Karpas-422 (cell line): ENCODE data around the gene CYB561D2. TPM values are rescaled to one million over a fixed set of nuclear protein-coding genes. Genes with fewer than 3 reads are reported as not detected.

Experiments
- DNase-seq: peaks from one replicate; pipeline ENCODE4 v3.0.0-alpha.2; 2015
- H2AFZ ChIP-seq: fragments of 200-600 bp; sonication (generic); 2 replicates; pipeline ENCODE4 v1.6.1; 2014; ENCODE audit warnings: antibody characterized with exemption, low read length, mixed read lengths
- H3K27ac ChIP-seq: fragments of 200-600 bp; sonication (generic); 2 replicates; pipeline ENCODE4 v1.5.1; 2014; ENCODE audit warnings: mild to moderate bottlenecking, low read length, moderate library complexity
- H3K27me3 ChIP-seq: fragments of 200-600 bp; sonication (generic); 2 replicates; pipeline ENCODE4 v1.6.1; 2014; ENCODE audit warnings: low read length, mixed read lengths
- H3K36me3 ChIP-seq: fragments of 200-600 bp; sonication (generic); 2 replicates; pipeline ENCODE4 v1.6.1; 2014; ENCODE audit warnings: low read length, mixed read lengths; ENCODE audit not compliant: insufficient read depth
- H3K4me1 ChIP-seq: fragments of 200-600 bp; sonication (generic); 2 replicates; pipeline ENCODE4 v1.6.1; 2014; ENCODE audit warnings: mild to moderate bottlenecking, low read length, mixed read lengths
- H3K4me2 ChIP-seq: fragments of 200-600 bp; sonication (generic); 2 replicates; pipeline ENCODE4 v1.6.1; 2014; ENCODE audit warnings: low read length, low read depth, mild to moderate bottlenecking; ENCODE audit not compliant: poor library complexity, severe bottlenecking
- H3K4me3 ChIP-seq: fragments of 200-600 bp; sonication (generic); 2 replicates; pipeline ENCODE4 v1.5.1; 2014; ENCODE audit warnings: mild to moderate bottlenecking, antibody characterized with exemption, low read length, mixed read lengths
- H3K79me2 ChIP-seq: fragments of 200-600 bp; sonication (generic); 2 replicates; pipeline ENCODE4 v1.6.1; 2014; ENCODE audit warnings: mild to moderate bottlenecking, low read length, mixed read lengths
- H3K9ac ChIP-seq: fragments of 200-600 bp; sonication (generic); 2 replicates; pipeline ENCODE4 v1.6.0; 2014; ENCODE audit warnings: low read length
- H3K9me2 ChIP-seq: fragments of 200-600 bp; sonication (generic), shearing (Covaris generic); replicated peaks from 2 replicates; pipeline ENCODE4 v1.6.0; 2014; ENCODE audit warnings: mild to moderate bottlenecking, low read length, moderate library complexity; ENCODE audit not compliant: insufficient read depth
- H3K9me3 ChIP-seq: fragments of 300-700, 200-600 bp; sonication (generic); 2 replicates; pipeline ENCODE4 v1.6.1; 2014; ENCODE audit warnings: low read length, mixed read lengths
- H4K20me1 ChIP-seq: fragments of 200-600 bp; sonication (generic); 2 replicates; pipeline ENCODE4 v1.6.1; 2014; ENCODE audit warnings: mild to moderate bottlenecking, antibody characterized with exemption, low read length, low read depth; ENCODE audit not compliant: insufficient read depth
- total RNA-seq: library from RNA; depleted of rRNA; stranded (reverse); fragments of >200 nt; shearing (Covaris generic); gene quantifications from 2 replicates; pipeline ENCODE4 v1.2.3, GENCODE V29; 2014; ENCODE audit warnings: low replicate concordance

Gene CYB561D2
- total RNA-seq, 1 experiment from 2014 or later = 32.5 TPM

- Histone ChIP-seq H4K20me1 (no peaks in the 10 kb centered on the region; the same call in 1 of the 2 replicates), H3K27me3 (no peaks in the 10 kb centered on the region), H3K79me2 (peaks cover 22% of the 10 kb centered on the region), H3K9me3 (no peaks in the 10 kb centered on the region), H2AFZ (no peak overlapping the region), H3K9ac (no peak overlapping the region), H3K27ac (no peak overlapping the region), H3K36me3 (peaks cover 6% of the 10 kb centered on the region; the same call in 1 of the 2 replicates), H3K9me2 (no peaks in the 10 kb centered on the region), H3K4me2 (no peak overlapping the region), H3K4me3 (no peak overlapping the region), H3K4me1 (peaks cover 16% of the 10 kb centered on the region)
- peak; percentile 55 for DNase-seq
These were observed 33.9 kb upstream of the CYB561D2 start for GRCh38 chr3:50316657-50317242.

GRCh38 chr3:50317300-50317699 is 33.4 kb upstream of the CYB561D2 start:
- H3K4me2 ChIP-seq = no peak overlapping the region
- no peak overlapping the region for H2AFZ ChIP-seq
- no peaks in the 10 kb centered on the region for H3K9me3 ChIP-seq
- H3K79me2 ChIP-seq = peaks cover 22% of the 10 kb centered on the region
- H3K27me3 ChIP-seq = no peaks in the 10 kb centered on the region
- H4K20me1 ChIP-seq = no peaks in the 10 kb centered on the region; the same call in 1 of the 2 replicates
- H3K9me2 ChIP-seq = no peaks in the 10 kb centered on the region
- peaks cover 6% of the 10 kb centered on the region; the same call in 1 of the 2 replicates for H3K36me3 ChIP-seq
- H3K27ac ChIP-seq = no peak overlapping the region
- peaks cover 21% of the 10 kb centered on the region for H3K4me1 ChIP-seq
- no peak for DNase-seq
- H3K4me3 ChIP-seq = no peak overlapping the region
- H3K9ac ChIP-seq = no peak overlapping the region

- Histone ChIP-seq H3K4me1 (peaks cover 21% of the 10 kb centered on the region), H3K79me2 (peaks cover 22% of the 10 kb centered on the region), H3K9me2 (no peaks in the 10 kb centered on the region), H3K9me3 (no peaks in the 10 kb centered on the region), H3K36me3 (peaks cover 6% of the 10 kb centered on the region; the same call in 1 of the 2 replicates), H3K27me3 (no peaks in the 10 kb centered on the region), H3K27ac (no peak overlapping the region), H3K9ac (no peak overlapping the region), H3K4me2 (no peak overlapping the region), H3K4me3 (no peak overlapping the region), H4K20me1 (no peaks in the 10 kb centered on the region; the same call in 1 of the 2 replicates), H2AFZ (no peak overlapping the region)
- DNase-seq = no peak
These were observed 32.5 kb upstream of the CYB561D2 start for GRCh38 chr3:50318163-50318562.

- no peak overlapping the region for H3K27ac ChIP-seq
- no peak overlapping the region for H3K9ac ChIP-seq
- DNase-seq = no peak
These were observed 32.0 kb upstream of the CYB561D2 start for GRCh38 chr3:50318615-50319014.

GRCh38 chr3:50319181-50319893 is 31.3 kb upstream of the CYB561D2 start:
- Histone ChIP-seq H3K4me2 (no peak overlapping the region), H3K27me3 (no peaks in the 10 kb centered on the region), H3K9me3 (no peaks in the 10 kb centered on the region), H3K9me2 (no peaks in the 10 kb centered on the region), H2AFZ (no peak overlapping the region), H3K36me3 (peaks cover 6% of the 10 kb centered on the region; the same call in 1 of the 2 replicates), H3K9ac (no peak overlapping the region), H3K4me1 (peaks cover 21% of the 10 kb centered on the region), H3K79me2 (peaks cover 22% of the 10 kb centered on the region), H3K27ac (no peak overlapping the region), H4K20me1 (no peaks in the 10 kb centered on the region; the same call in 1 of the 2 replicates), H3K4me3 (no peak overlapping the region; the same call in 1 of the 2 replicates)
- no peak for DNase-seq

More at GRCh38 chr3:50318615-50319014, 32.0 kb upstream of the CYB561D2 start:
- Histone ChIP-seq H3K36me3 (peaks cover 6% of the 10 kb centered on the region; the same call in 1 of the 2 replicates), H3K4me1 (peaks cover 21% of the 10 kb centered on the region), H3K9me3 (no peaks in the 10 kb centered on the region), H3K4me3 (no peak overlapping the region), H3K4me2 (no peak overlapping the region), H3K27me3 (no peaks in the 10 kb centered on the region), H3K79me2 (peaks cover 22% of the 10 kb centered on the region), H4K20me1 (no peaks in the 10 kb centered on the region; the same call in 1 of the 2 replicates), H2AFZ (no peak overlapping the region), H3K9me2 (no peaks in the 10 kb centered on the region)

- peak overlapping the region; percentile 91 for H3K9ac ChIP-seq
- peaks cover 6% of the 10 kb centered on the region; the same call in 1 of the 2 replicates for H3K36me3 ChIP-seq
- H3K4me3 ChIP-seq = peak overlapping the region; percentile 89
- peaks cover 21% of the 10 kb centered on the region for H3K4me1 ChIP-seq
- peaks cover 22% of the 10 kb centered on the region for H3K79me2 ChIP-seq
- H3K9me2 ChIP-seq = no peaks in the 10 kb centered on the region
- no peaks in the 10 kb centered on the region for H3K27me3 ChIP-seq
- no peak overlapping the region for H2AFZ ChIP-seq
- no peaks in the 10 kb centered on the region for H3K9me3 ChIP-seq
- 0 out of 2 replicates have a peak overlapping the region, but pooled peaks have one; percentile 15 for H3K27ac ChIP-seq
- DNase-seq = no peak
- no peaks in the 10 kb centered on the region; the same call in 1 of the 2 replicates for H4K20me1 ChIP-seq
- peak overlapping the region; percentile 92 for H3K4me2 ChIP-seq
These were observed 30.6 kb upstream of the CYB561D2 start for GRCh38 chr3:50319894-50320625.

GRCh38 chr3:50320853-50321335 is 29.8 kb upstream of the CYB561D2 start:
- Histone ChIP-seq H3K4me1 (peaks cover 21% of the 10 kb centered on the region), H3K36me3 (peaks cover 6% of the 10 kb centered on the region; the same call in 1 of the 2 replicates), H3K9me2 (no peaks in the 10 kb centered on the region), H3K4me2 (peak overlapping the region; percentile 92), H3K9ac (peak overlapping the region; percentile 91), H3K27me3 (no peaks in the 10 kb centered on the region), H3K4me3 (peak overlapping the region; percentile 89), H3K79me2 (peaks cover 22% of the 10 kb centered on the region), H3K27ac (peak overlapping the region; percentile 67; the same call in 1 of the 2 replicates), H2AFZ (no peak overlapping the region), H4K20me1 (no peaks in the 10 kb centered on the region; the same call in 1 of the 2 replicates), H3K9me3 (no peaks in the 10 kb centered on the region)
- DNase-seq = peak; percentile 86
